NT2/D1 (cell line): Measurements from ENCODE around the gene ASB18.

Experiments used
- SUZ12 ChIP-seq: IDR thresholded peaks from 2 replicates; pipeline ENCODE4 v1.6.1; 2011; ENCODE audit not compliant: insufficient read length, insufficient read depth; ENCODE audit errors: extremely low read depth
- YY1 ChIP-seq: IDR thresholded peaks from 2 replicates; pipeline ENCODE4 v1.6.1; 2011; ENCODE audit not compliant: insufficient read length, insufficient read depth
- ZNF274 ChIP-seq: IDR thresholded peaks from 2 replicates; pipeline ENCODE4 v1.6.1; 2011; ENCODE audit warnings: mild to moderate bottlenecking, low read depth, low read length

DNA sequence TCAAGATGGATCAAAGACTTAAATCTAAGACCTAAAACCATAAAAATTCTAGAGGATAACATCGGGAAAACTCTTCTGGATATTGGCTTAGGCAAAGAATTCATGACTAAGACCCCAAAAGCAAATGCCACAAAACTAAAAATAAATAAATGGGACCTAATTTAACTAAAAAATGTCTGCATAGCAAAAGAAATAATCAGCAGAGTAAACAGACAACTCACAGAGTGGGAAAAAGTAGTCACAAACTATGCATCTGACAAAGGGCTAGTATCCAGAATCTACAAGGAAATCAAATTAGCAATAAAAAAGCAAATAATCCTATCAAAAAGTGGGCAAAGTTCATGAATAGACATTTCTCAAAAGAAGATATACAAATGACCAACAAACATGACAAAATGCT is 18.2 kb upstream of the ASB18 start:
- TF ChIP-seq SUZ12 (no peak), YY1 (no peak), ZNF274 (no peak)
